Coronary artery (tissue), 2 donors: ENCODE measurements around the gene MLN.
A peak's percentile ranks its signal among the peaks of the same experiment; 100 is the strongest.

Experiments
- DNase-seq: peaks from one replicate; pipeline ENCODE4 v3.0.0-alpha.2; 2017; ENCODE audit warnings: low spot score
- H3K27ac ChIP-seq, 2 donors: fragments of 200-600 bp; sonication (generic); one replicate each; pipeline ENCODE4 v1.5.1; 2016 to 2019
- H3K4me3 ChIP-seq: fragments of 200-600 bp; sonication (generic); 2 replicates; pipeline ENCODE4 v1.5.1; 2016; ENCODE audit warnings: mild to moderate bottlenecking, moderate library complexity
- CTCF ChIP-seq: fragments of 200-600 bp; sonication (generic); IDR thresholded peaks from one replicate; pipeline ENCODE4 v1.5.1; 2019; ENCODE audit warnings: antibody characterized with exemption

MLN gene

GRCh38 chr6:33777398-33778388 lies 26.1 kb downstream of the MLN start:
- no peak overlapping the region for H3K4me3 ChIP-seq
- DNase-seq = no peak
- H3K27ac ChIP-seq = no peak overlapping the region
- TF ChIP-seq CTCF = no peak

GRCh38 chr6:33776764-33777163 lies 27.0 kb downstream of the MLN start:
- Histone ChIP-seq H3K4me3 (no peak overlapping the region), H3K27ac (no peak overlapping the region)
- TF ChIP-seq CTCF = no peak
- no peak for DNase-seq

- TF ChIP-seq CTCF = no peak
- H3K4me3 ChIP-seq = no peak overlapping the region
- DNase-seq = no peak
- H3K27ac ChIP-seq = no peak overlapping the region
Observed at GRCh38 chr6:33776186-33776585, 27.6 kb downstream of the MLN start.

- no peak overlapping the region for H3K27ac ChIP-seq
- no peak overlapping the region for H3K4me3 ChIP-seq
- DNase-seq = no peak
- no peak for TF ChIP-seq CTCF
Observed at GRCh38 chr6:33774774-33775173, 29.0 kb downstream of the MLN start.

- Histone ChIP-seq H3K4me3 (no peak overlapping the region), H3K27ac (peak overlapping the region in 1 of 2 donors; percentile 91)
- no peak for TF ChIP-seq CTCF
- DNase-seq = no peak
Observed at GRCh38 chr6:33772902-33773472, 30.8 kb downstream of the MLN start.

GRCh38 chr6:33772082-33772830 lies 31.5 kb downstream of the MLN start:
- peak overlapping the region; percentile 67 to 91 for H3K27ac ChIP-seq
- DNase-seq = no peak
- TF ChIP-seq CTCF = no peak
- peak overlapping the region; percentile 61 for H3K4me3 ChIP-seq
